NB4 (cell line): Measurements from ENCODE around the gene DMAC2.

Experiments
- DNase-seq: peaks from one replicate; pipeline ENCODE4 v3.0.0; 2010; ENCODE audit warnings: low read depth
- H3K4me3 ChIP-seq: one replicate; pipeline ENCODE4 v1.5.1; 2011; ENCODE audit warnings: mild to moderate bottlenecking, low read depth, low read length, moderate library complexity
- CTCF ChIP-seq: IDR thresholded peaks from one replicate; pipeline ENCODE4 v1.5.1; 2012; ENCODE audit warnings: low read depth, low read length
- MYC ChIP-seq: IDR thresholded peaks from 2 replicates; pipeline ENCODE4 v1.6.1; 2011; ENCODE audit warnings: low read depth, low read length
- POLR2A ChIP-seq: IDR thresholded peaks from 2 replicates; pipeline ENCODE4 v1.6.1; 2011; ENCODE audit warnings: mild to moderate bottlenecking; ENCODE audit not compliant: insufficient read length; ENCODE audit errors: extremely low read depth
- TF ChIP-seq, protein P1 (sequence below): IDR thresholded peaks from 2 replicates; pipeline ENCODE4 v1.6.1; 2011; ENCODE audit warnings: low read depth, low read length

The DMAC2 gene

GRCh38 chr19:41421314-41421713 is 18.4 kb downstream of the DMAC2 start:
- no peak for DNase-seq
- no peak overlapping the region for H3K4me3 ChIP-seq
- TF ChIP-seq POLR2A = no peak
- TF ChIP-seq CTCF = no peak
- no peak for TF ChIP-seq MYC
- TF ChIP-seq, protein P1, sequence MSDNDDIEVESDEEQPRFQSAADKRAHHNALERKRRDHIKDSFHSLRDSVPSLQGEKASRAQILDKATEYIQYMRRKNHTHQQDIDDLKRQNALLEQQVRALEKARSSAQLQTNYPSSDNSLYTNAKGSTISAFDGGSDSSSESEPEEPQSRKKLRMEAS = no peak

- no peak overlapping the region for H3K4me3 ChIP-seq
- TF ChIP-seq, protein P1 = peak; percentile 32; the same call in 1 of the 2 replicates
- TF ChIP-seq POLR2A (no peak), MYC (0 out of 2 replicates have a peak, but pooled peaks have one; percentile 10), CTCF (no peak)
- DNase-seq = peak; percentile 85
These were observed 19.4 kb downstream of the DMAC2 start for GRCh38 chr19:41420101-41420880.

GRCh38 chr19:41416194-41416674 is 23.5 kb downstream of the DMAC2 start:
- TF ChIP-seq CTCF = no peak
- TF ChIP-seq, protein P1 = no peak
- TF ChIP-seq MYC = no peak
- TF ChIP-seq POLR2A = no peak
- DNase-seq = peak; percentile 44
- no peak overlapping the region for H3K4me3 ChIP-seq

DNA sequence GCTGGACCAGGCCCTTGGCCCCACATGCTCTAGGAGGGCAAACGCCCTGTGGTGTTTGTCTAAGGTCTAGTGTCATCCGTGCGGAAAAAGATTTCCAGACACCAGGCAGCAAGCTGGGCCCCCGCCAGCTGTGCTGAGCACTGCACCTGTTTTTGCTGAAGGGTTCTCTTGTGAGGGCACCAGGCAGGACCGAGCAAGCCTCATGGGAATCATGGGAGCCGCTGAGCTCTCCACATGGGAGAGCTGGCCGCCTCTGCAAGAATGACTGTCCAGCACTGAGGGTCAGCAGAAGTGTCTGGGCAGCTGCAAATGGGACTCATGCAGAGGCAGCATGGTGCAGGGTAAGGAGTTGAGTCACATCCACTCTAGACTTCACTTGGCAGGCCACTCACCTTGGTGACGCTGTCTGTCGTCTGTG is 24.5 kb downstream of the DMAC2 start:
- DNase-seq = no peak
- TF ChIP-seq POLR2A (no peak), CTCF (no peak), MYC (no peak)
- TF ChIP-seq, protein P1 = no peak

GRCh38 chr19:41414461-41414860 is 25.3 kb downstream of the DMAC2 start:
- H3K4me3 ChIP-seq = no peak overlapping the region
- TF ChIP-seq POLR2A (no peak), CTCF (no peak), MYC (no peak)
- TF ChIP-seq, protein P1 = no peak

More for the DNA sequence above, 24.5 kb downstream of the DMAC2 start:
- no peak overlapping the region for H3K4me3 ChIP-seq

More at GRCh38 chr19:41414461-41414860, 25.3 kb downstream of the DMAC2 start:
- no peak for DNase-seq
